Ishikawa (cell line): ENCODE data around the gene CTXN1.

Experiments
- CEBPB ChIP-seq: IDR thresholded peaks from 2 replicates; pipeline ENCODE4 v1.6.1; 2012
- EGR1 ChIP-seq: IDR thresholded peaks from 2 replicates; pipeline ENCODE4 v1.6.1; 2012
- EP300 ChIP-seq: IDR thresholded peaks from 2 replicates; pipeline ENCODE4 v1.6.1; 2012; ENCODE audit warnings: borderline replicate concordance
- FOXM1 ChIP-seq: IDR thresholded peaks from 2 replicates; pipeline ENCODE4 v1.6.1; 2012; ENCODE audit warnings: low read depth, borderline replicate concordance
- RAD21 ChIP-seq: IDR thresholded peaks from 2 replicates; pipeline ENCODE4 v1.6.1; 2012; ENCODE audit warnings: low read depth
- TAF1 ChIP-seq: IDR thresholded peaks from 2 replicates; pipeline ENCODE4 v1.6.1; 2012; ENCODE audit warnings: low read depth, mild to moderate bottlenecking
- TCF12 ChIP-seq: IDR thresholded peaks from 2 replicates; pipeline ENCODE4 v1.6.1; 2012; ENCODE audit warnings: low read depth
- YY1 ChIP-seq: IDR thresholded peaks from 2 replicates; pipeline ENCODE4 v1.6.1; 2012; ENCODE audit warnings: low read depth
- TF ChIP-seq, protein P1 (sequence below): IDR thresholded peaks from 2 replicates; pipeline ENCODE4 v1.6.1; 2012
- TF ChIP-seq, protein P2 (sequence below): IDR thresholded peaks from 2 replicates; pipeline ENCODE4 v1.6.1; 2012
- TF ChIP-seq, protein P3 (sequence below): IDR thresholded peaks from 2 replicates; pipeline ENCODE4 v1.6.1; 2012; ENCODE audit warnings: low read depth, mild to moderate bottlenecking

- TF ChIP-seq EP300 (no peak), YY1 (no peak), TAF1 (no peak), CEBPB (no peak), EGR1 (no peak), RAD21 (no peak), TCF12 (no peak), FOXM1 (no peak)
- TF ChIP-seq, protein P1, sequence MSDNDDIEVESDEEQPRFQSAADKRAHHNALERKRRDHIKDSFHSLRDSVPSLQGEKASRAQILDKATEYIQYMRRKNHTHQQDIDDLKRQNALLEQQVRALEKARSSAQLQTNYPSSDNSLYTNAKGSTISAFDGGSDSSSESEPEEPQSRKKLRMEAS = no peak
- TF ChIP-seq, protein P2, sequence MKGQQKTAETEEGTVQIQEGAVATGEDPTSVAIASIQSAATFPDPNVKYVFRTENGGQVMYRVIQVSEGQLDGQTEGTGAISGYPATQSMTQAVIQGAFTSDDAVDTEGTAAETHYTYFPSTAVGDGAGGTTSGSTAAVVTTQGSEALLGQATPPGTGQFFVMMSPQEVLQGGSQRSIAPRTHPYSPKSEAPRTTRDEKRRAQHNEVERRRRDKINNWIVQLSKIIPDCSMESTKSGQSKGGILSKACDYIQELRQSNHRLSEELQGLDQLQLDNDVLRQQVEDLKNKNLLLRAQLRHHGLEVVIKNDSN = no peak
- TF ChIP-seq, protein P3, sequence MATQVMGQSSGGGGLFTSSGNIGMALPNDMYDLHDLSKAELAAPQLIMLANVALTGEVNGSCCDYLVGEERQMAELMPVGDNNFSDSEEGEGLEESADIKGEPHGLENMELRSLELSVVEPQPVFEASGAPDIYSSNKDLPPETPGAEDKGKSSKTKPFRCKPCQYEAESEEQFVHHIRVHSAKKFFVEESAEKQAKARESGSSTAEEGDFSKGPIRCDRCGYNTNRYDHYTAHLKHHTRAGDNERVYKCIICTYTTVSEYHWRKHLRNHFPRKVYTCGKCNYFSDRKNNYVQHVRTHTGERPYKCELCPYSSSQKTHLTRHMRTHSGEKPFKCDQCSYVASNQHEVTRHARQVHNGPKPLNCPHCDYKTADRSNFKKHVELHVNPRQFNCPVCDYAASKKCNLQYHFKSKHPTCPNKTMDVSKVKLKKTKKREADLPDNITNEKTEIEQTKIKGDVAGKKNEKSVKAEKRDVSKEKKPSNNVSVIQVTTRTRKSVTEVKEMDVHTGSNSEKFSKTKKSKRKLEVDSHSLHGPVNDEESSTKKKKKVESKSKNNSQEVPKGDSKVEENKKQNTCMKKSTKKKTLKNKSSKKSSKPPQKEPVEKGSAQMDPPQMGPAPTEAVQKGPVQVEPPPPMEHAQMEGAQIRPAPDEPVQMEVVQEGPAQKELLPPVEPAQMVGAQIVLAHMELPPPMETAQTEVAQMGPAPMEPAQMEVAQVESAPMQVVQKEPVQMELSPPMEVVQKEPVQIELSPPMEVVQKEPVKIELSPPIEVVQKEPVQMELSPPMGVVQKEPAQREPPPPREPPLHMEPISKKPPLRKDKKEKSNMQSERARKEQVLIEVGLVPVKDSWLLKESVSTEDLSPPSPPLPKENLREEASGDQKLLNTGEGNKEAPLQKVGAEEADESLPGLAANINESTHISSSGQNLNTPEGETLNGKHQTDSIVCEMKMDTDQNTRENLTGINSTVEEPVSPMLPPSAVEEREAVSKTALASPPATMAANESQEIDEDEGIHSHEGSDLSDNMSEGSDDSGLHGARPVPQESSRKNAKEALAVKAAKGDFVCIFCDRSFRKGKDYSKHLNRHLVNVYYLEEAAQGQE = no peak
These were observed 6.5 kb upstream of the CTXN1 start for GRCh38 chr19:7932276-7932929.
